ENCODE data around the gene PTPN1. TPM values are rescaled to one million over a fixed set of nuclear protein-coding genes. Genes with fewer than 3 reads are reported as not detected.

Gene PTPN1
- total and polyA plus RNA-seq, 10 of the 15 experiments (the other 5 are each of a cell fraction or from before 2014, with no cell fraction given) = 15.9 to 74.7 (median 43.9) TPM

DNA sequence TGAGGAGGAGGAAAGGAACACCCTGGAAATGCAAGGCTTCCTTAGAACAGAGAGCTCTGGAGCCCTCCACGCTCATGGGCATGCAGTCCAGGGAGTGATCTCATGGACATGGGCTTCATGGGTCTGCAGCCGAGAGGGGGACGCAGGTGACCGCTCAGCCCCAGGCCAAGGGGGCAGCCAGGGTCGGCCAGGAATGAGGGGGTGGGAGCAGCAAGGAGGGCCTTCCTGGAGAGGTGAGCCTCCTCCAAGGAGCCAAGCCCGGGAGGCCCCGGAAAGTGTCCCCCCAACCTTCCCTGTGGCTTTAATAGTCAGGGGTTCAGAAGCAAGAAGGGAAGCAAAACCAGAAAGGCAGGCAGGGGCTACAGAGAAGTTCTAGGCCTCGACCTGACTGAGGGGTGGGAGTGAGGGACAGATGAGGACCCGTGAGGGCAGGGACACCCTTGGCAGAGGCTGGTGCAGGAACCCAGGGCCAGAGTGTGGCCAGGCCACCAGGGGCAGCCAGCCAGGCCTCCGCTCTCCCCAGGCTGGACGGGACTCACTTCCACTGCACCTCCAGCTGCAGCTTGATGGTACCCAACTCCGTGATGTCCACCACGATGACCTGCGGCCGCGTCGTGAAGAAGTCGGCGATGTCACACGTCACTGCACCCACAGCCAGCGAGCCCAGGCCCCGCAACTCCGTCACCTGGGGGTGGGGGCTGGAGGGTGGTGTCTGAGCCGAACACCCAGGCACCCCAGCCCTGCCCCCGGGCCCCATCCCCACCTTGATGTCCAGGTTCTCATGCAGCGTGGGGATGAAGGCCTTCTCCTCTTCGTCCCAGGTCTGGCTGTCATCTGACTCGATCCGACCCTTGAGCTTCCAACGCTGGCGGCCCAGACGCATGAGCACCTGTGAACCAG, 97.9 kb downstream of the PTPN1 start:
- no peak overlapping the region for H3K4me2 ChIP-seq (ENCODE audit: control insufficient read depth, insufficient read depth)
- TF ChIP-seq, protein P1, sequence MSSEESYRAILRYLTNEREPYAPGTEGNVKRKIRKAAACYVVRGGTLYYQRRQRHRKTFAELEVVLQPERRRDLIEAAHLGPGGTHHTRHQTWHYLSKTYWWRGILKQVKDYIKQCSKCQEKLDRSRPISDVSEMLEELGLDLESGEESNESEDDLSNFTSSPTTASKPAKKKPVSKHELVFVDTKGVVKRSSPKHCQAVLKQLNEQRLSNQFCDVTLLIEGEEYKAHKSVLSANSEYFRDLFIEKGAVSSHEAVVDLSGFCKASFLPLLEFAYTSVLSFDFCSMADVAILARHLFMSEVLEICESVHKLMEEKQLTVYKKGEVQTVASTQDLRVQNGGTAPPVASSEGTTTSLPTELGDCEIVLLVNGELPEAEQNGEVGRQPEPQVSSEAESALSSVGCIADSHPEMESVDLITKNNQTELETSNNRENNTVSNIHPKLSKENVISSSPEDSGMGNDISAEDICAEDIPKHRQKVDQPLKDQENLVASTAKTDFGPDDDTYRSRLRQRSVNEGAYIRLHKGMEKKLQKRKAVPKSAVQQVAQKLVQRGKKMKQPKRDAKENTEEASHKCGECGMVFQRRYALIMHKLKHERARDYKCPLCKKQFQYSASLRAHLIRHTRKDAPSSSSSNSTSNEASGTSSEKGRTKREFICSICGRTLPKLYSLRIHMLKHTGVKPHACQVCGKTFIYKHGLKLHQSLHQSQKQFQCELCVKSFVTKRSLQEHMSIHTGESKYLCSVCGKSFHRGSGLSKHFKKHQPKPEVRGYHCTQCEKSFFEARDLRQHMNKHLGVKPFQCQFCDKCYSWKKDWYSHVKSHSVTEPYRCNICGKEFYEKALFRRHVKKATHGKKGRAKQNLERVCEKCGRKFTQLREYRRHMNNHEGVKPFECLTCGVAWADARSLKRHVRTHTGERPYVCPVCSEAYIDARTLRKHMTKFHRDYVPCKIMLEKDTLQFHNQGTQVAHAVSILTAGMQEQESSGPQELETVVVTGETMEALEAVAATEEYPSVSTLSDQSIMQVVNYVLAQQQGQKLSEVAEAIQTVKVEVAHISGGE (CRISPR knock-in tag; IDR thresholded peaks at IDR 0.05) = no peak
- TF ChIP-seq MEF2A (IDR thresholded peaks at IDR 0.05; ENCODE audit: insufficient read depth, low read depth, low read length) (no peak), ESRRA (IDR thresholded peaks at IDR 0.05; ENCODE audit: low read length) (no peak), USF2 (IDR thresholded peaks at IDR 0.05; ENCODE audit: borderline replicate concordance, low read depth, low read length) (no peak), FOS (IDR thresholded peaks at IDR 0.05; ENCODE audit: borderline replicate concordance, extremely low read depth, insufficient read length) (no peak), DPF2 (IDR thresholded peaks at IDR 0.05) (no peak), E4F1 (IDR thresholded peaks at IDR 0.05; ENCODE audit: borderline replicate concordance, partially characterized antibody) (no peak), ZBED1 (IDR thresholded peaks at IDR 0.05; ENCODE audit: borderline replicate concordance) (no peak), NFIC (IDR thresholded peaks at IDR 0.05; ENCODE audit: low read depth, low read length) (no peak), FOXK2 (IDR thresholded peaks at IDR 0.05) (no peak)
- SMC1A ChIA-PET (ENCODE audit: uncharacterized antibody, unreplicated experiment) = no interaction called here
- BruUV-seq (replicated peaks) = no TSS peak
- H4K20me1 ChIP-seq (ENCODE audit: control insufficient read depth, insufficient read depth) = no peaks in the 10 kb centered on the region
- POLR2A ChIA-PET = interaction anchor here (0.5 kb wide), 1 partner anchor 47 kb away, joined by 3 read pairs; no protein-coding TSS in a partner anchor
- RAD21 ChIA-PET (ENCODE audit: unreplicated experiment) = no interaction called here
- ATAC-seq (no peak), DNase-seq (ENCODE audit: low read depth, low spot score) (no peak), FAIRE-seq (no peak)
- no peaks in the 10 kb centered on the region for H3K4me1 ChIP-seq (ENCODE audit: control insufficient read depth, insufficient read depth, low read length)
- no peak overlapping the region for H3K27ac ChIP-seq (ENCODE audit: control insufficient read depth, insufficient read depth)
- intact Hi-C loops (cut with micrococcal nuclease; ENCODE audit: unreplicated experiment) = no loop called here
- in situ Hi-C loops (cut with MboI) = no loop called here
- H3K9me3 ChIP-seq (replicated peaks; ENCODE audit: control insufficient read depth, insufficient read depth, low read length) = no peaks in the 10 kb centered on the region
- no peaks in the 10 kb centered on the region for H3K36me3 ChIP-seq (ENCODE audit: control insufficient read depth in 2 of 2, insufficient read depth in 2 of 2, low read length in 1 of 2)
- H3K4me3 ChIP-seq = no peak overlapping the region
- WGBS (ENCODE audit: insufficient coverage, insufficient replicate concordance, low lambda C conversion rate, missing lambda C conversion rate) = 50% methylated on average over 29 of the region's 32 CpGs
- CTCF ChIA-PET = interaction anchor here (1.2 kb wide), 1 partner anchor 20 kb away, joined by 3 read pairs; no protein-coding TSS in a partner anchor
- H2AFZ ChIP-seq (ENCODE audit: control insufficient read depth, low read depth, low read length) = no peak overlapping the region
- no peaks in the 10 kb centered on the region for H3K79me2 ChIP-seq (ENCODE audit: control insufficient read depth, insufficient read depth, low read length)
- no peaks in the 10 kb centered on the region; a peak in 1 of 4 replicates for H3K27me3 ChIP-seq (replicated peaks in 1 of 2; ENCODE audit: control insufficient read depth in 2 of 2, insufficient read depth in 2 of 2, low read length in 1 of 2)
- no peak overlapping the region for H3K9ac ChIP-seq (ENCODE audit: control insufficient read depth, insufficient read depth, low read length)

Data from GM12878 (cell line).